ENCODE data around the gene NTSR1. TPM values are rescaled to one million over a fixed set of nuclear protein-coding genes. Genes with fewer than 3 reads are reported as not detected.

The NTSR1 gene
- total and polyA plus RNA-seq, 4 donors, result 0.02 to 3.7 (median 0.76) TPM

- Histone ChIP-seq H3K9me3 (ENCODE audit: control insufficient read depth in 4 of 4, insufficient read depth in 3 of 4, low read length in 3 of 4) (peaks cover 0 to 7% (median 0%) of the 10 kb centered on the region in 4 donors), H3K27ac (ENCODE audit: low read depth in 1 of 2, low read length in 1 of 2) (no peak overlapping the region), H3K27me3 (ENCODE audit: control insufficient read depth in 3 of 3, insufficient read depth in 3 of 3, low read length in 2 of 3) (peaks cover 3 to 23% (median 4%) of the 10 kb centered on the region in 3 donors), H3K9ac (ENCODE audit: insufficient read depth in 1 of 2, low read length in 2 of 2) (no peak overlapping the region), H3K4me1 (ENCODE audit: control insufficient read depth in 5 of 5, insufficient read depth in 5 of 5, low read length in 5 of 5) (no peaks in the 10 kb centered on the region), H3K36me3 (ENCODE audit: control insufficient read depth in 4 of 4, insufficient read depth in 4 of 4, low read length in 4 of 4) (no peaks in the 10 kb centered on the region), H3K4me3 (no peak overlapping the region)
- 81 to 87% methylated on average over 27 of the region's 27 CpGs for WGBS, 2 donors
- TF ChIP-seq, protein P1, sequence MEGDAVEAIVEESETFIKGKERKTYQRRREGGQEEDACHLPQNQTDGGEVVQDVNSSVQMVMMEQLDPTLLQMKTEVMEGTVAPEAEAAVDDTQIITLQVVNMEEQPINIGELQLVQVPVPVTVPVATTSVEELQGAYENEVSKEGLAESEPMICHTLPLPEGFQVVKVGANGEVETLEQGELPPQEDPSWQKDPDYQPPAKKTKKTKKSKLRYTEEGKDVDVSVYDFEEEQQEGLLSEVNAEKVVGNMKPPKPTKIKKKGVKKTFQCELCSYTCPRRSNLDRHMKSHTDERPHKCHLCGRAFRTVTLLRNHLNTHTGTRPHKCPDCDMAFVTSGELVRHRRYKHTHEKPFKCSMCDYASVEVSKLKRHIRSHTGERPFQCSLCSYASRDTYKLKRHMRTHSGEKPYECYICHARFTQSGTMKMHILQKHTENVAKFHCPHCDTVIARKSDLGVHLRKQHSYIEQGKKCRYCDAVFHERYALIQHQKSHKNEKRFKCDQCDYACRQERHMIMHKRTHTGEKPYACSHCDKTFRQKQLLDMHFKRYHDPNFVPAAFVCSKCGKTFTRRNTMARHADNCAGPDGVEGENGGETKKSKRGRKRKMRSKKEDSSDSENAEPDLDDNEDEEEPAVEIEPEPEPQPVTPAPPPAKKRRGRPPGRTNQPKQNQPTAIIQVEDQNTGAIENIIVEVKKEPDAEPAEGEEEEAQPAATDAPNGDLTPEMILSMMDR (IDR thresholded peaks at IDR 0.05; ENCODE audit: control extremely low read depth, extremely low read depth), result no peak
- no peak for ATAC-seq (ENCODE audit: insufficient read depth, low FRiP score)
- peak in 1 of 3 donors; percentile 3 for DNase-seq
Measured at GRCh38 chr20:62732842-62733525, 24.3 kb downstream of the NTSR1 start.

- no peaks in the 10 kb centered on the region for H3K4me1 ChIP-seq (ENCODE audit: control insufficient read depth in 5 of 5, insufficient read depth in 5 of 5, low read length in 5 of 5)
- no peak for ATAC-seq (ENCODE audit: insufficient read depth, low FRiP score)
- H3K27ac ChIP-seq (ENCODE audit: low read depth in 1 of 2, low read length in 1 of 2), result no peak overlapping the region
- no peak overlapping the region for H3K9ac ChIP-seq (ENCODE audit: insufficient read depth in 1 of 2, low read length in 2 of 2)
- no peaks in the 10 kb centered on the region for H3K36me3 ChIP-seq (ENCODE audit: control insufficient read depth in 4 of 4, insufficient read depth in 4 of 4, low read length in 4 of 4)
- TF ChIP-seq, protein P1 (IDR thresholded peaks at IDR 0.05; ENCODE audit: control extremely low read depth, extremely low read depth), result no peak
- H3K27me3 ChIP-seq (ENCODE audit: control insufficient read depth in 3 of 3, insufficient read depth in 3 of 3, low read length in 2 of 3), result peaks cover 3 to 23% (median 4%) of the 10 kb centered on the region in 3 donors
- H3K9me3 ChIP-seq (ENCODE audit: control insufficient read depth in 4 of 4, insufficient read depth in 3 of 4, low read length in 3 of 4), result peaks cover 0 to 7% (median 0%) of the 10 kb centered on the region in 4 donors
- no peak overlapping the region for H3K4me3 ChIP-seq
- no peak for DNase-seq
Measured at GRCh38 chr20:62733526-62733842, 24.8 kb downstream of the NTSR1 start.

DNA sequence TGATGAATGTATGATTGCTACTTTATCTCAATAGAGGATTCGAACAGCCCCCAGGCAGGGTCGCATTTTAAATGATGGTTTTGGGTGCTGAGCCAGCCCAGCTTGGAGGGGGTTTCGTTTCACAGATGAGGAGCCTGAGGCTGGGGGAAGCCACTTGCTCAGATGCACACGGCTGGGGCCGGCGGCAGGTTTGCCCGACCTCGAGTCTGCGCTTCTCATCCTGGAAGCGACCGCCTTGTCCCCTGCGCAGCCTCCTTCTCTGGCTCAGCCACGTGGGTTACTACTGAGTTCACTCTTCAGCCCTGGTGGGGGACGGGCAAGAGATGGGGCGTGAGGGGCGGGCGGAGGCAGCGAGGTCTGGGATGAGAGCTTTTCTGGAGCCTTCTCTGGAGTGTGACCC lies 25.3 kb downstream of the NTSR1 start:
- 75 to 89% methylated on average over 18 of the region's 18 CpGs for WGBS, 2 donors
- TF ChIP-seq, protein P1 (IDR thresholded peaks at IDR 0.05; ENCODE audit: control extremely low read depth, extremely low read depth), result no peak
- no peak overlapping the region for H3K9ac ChIP-seq (ENCODE audit: insufficient read depth in 1 of 2, low read length in 2 of 2)
- H3K27me3 ChIP-seq (ENCODE audit: control insufficient read depth in 3 of 3, insufficient read depth in 3 of 3, low read length in 2 of 3), result peaks cover 3 to 24% (median 4%) of the 10 kb centered on the region in 3 donors
- ATAC-seq (ENCODE audit: insufficient read depth, low FRiP score), result no peak
- no peak overlapping the region for H3K4me3 ChIP-seq
- H3K9me3 ChIP-seq (ENCODE audit: control insufficient read depth in 4 of 4, insufficient read depth in 3 of 4, low read length in 3 of 4), result peaks cover 0 to 7% (median 0%) of the 10 kb centered on the region in 4 donors
- no peaks in the 10 kb centered on the region for H3K36me3 ChIP-seq (ENCODE audit: control insufficient read depth in 4 of 4, insufficient read depth in 4 of 4, low read length in 4 of 4)
- DNase-seq, result no peak
- no peaks in the 10 kb centered on the region for H3K4me1 ChIP-seq (ENCODE audit: control insufficient read depth in 5 of 5, insufficient read depth in 5 of 5, low read length in 5 of 5)
- H3K27ac ChIP-seq (ENCODE audit: low read depth in 1 of 2, low read length in 1 of 2), result no peak overlapping the region

GRCh38 chr20:62734326-62734725 lies 25.7 kb downstream of the NTSR1 start:
- Histone ChIP-seq H3K36me3 (ENCODE audit: control insufficient read depth in 4 of 4, insufficient read depth in 4 of 4, low read length in 4 of 4) (no peaks in the 10 kb centered on the region), H3K4me1 (ENCODE audit: control insufficient read depth in 5 of 5, insufficient read depth in 5 of 5, low read length in 5 of 5) (no peaks in the 10 kb centered on the region), H3K9ac (ENCODE audit: insufficient read depth in 1 of 2, low read length in 2 of 2) (no peak overlapping the region), H3K27me3 (ENCODE audit: control insufficient read depth in 3 of 3, insufficient read depth in 3 of 3, low read length in 2 of 3) (peaks cover 3 to 25% (median 4%) of the 10 kb centered on the region in 3 donors), H3K4me3 (no peak overlapping the region), H3K9me3 (ENCODE audit: control insufficient read depth in 4 of 4, insufficient read depth in 3 of 4, low read length in 3 of 4) (peaks cover 0 to 7% (median 0%) of the 10 kb centered on the region in 4 donors), H3K27ac (ENCODE audit: low read depth in 1 of 2, low read length in 1 of 2) (no peak overlapping the region)
- TF ChIP-seq, protein P1 (IDR thresholded peaks at IDR 0.05; ENCODE audit: control extremely low read depth, extremely low read depth), result no peak
- DNase-seq (no peak), ATAC-seq (ENCODE audit: insufficient read depth, low FRiP score) (no peak)
- 73 to 75% methylated on average over 11 of the region's 11 CpGs for whole genome bisulfite sequencing, 2 donors
